22Rv1 (cell line): Measurements from ENCODE around the gene TSPAN16.
"Not testable (repeated sequence)": the region's sequence is repeated elsewhere in the genome, so short reads cannot be mapped to it uniquely, and the experiment has no call there.

Source experiments
- H3K27ac ChIP-seq: fragments of 450-650 bp; 2 replicates; pipeline ENCODE4 v1.5.1; 2017
- CTCF ChIP-seq: fragments of 450-650 bp; IDR thresholded peaks from 2 replicates; pipeline ENCODE4 v1.5.1; 2017; ENCODE audit warnings: mild to moderate bottlenecking
- ZFX ChIP-seq: fragments of 450-650 bp; IDR thresholded peaks from 2 replicates; pipeline ENCODE4 v1.6.1; 2017; ENCODE audit warnings: antibody characterized with exemption, borderline replicate concordance

The TSPAN16 gene

GRCh38 chr19:11347546-11348039, 51.6 kb downstream of the TSPAN16 start:
- H3K27ac ChIP-seq, result peak overlapping the region; percentile 92
- TF ChIP-seq CTCF (no peak), ZFX (no peak)

GRCh38 chr19:11349171-11349570, 53.2 kb downstream of the TSPAN16 start:
- TF ChIP-seq ZFX (no peak), CTCF (no peak)
- no peak overlapping the region for H3K27ac ChIP-seq

GRCh38 chr19:11354102-11354501, 58.1 kb downstream of the TSPAN16 start:
- H3K27ac ChIP-seq, result not testable (repeated sequence)

GRCh38 chr19:11355160-11356073, 59.5 kb downstream of the TSPAN16 start, which contains the start of gene PLPPR2:
TSS of gene PLPPR2 (plus strand) at chr19:11355432. CDS start at chr19:11357674, 2,242 bp downstream.
- H3K27ac ChIP-seq, result no peak within 1 kb of the TSS
- TF ChIP-seq CTCF, result no peak
- TF ChIP-seq ZFX, result no peak

- H3K27ac ChIP-seq, result no peak overlapping the region
- TF ChIP-seq ZFX (no peak), CTCF (no peak)
Observed at GRCh38 chr19:11356074-11356397, 60.1 kb downstream of the TSPAN16 start.

- no peak overlapping the region for H3K27ac ChIP-seq
- TF ChIP-seq ZFX, result no peak
- no peak for TF ChIP-seq CTCF
Observed at GRCh38 chr19:11356676-11357550, 61.0 kb downstream of the TSPAN16 start.

- no peak overlapping the region for H3K27ac ChIP-seq
- TF ChIP-seq CTCF (no peak), ZFX (no peak)
Observed at GRCh38 chr19:11359421-11359820, 63.5 kb downstream of the TSPAN16 start.
